Gastrocnemius medialis (tissue), 4 donors: ENCODE data around the gene SMYD3. TPM values are rescaled to one million over a fixed set of nuclear protein-coding genes. Genes with fewer than 3 reads are reported as not detected.

Source experiments
- ATAC-seq, 2 donors: fragments of 150-250 bp; one replicate each; pipeline ENCODE4 v1.9.1; 2016
- DNase-seq, 2 donors: peaks; one replicate each; pipeline ENCODE4 v3.0.0-alpha.2; 2019
- H3K27ac ChIP-seq, 4 donors: fragments of 200-600 bp; sonication (generic); 1 replicate in 1 of 4; 2 replicates in 3 of 4; pipeline ENCODE4 v1.5.1; 2016 to 2018; ENCODE audit warnings: mild to moderate bottlenecking in 2 of 4, moderate library complexity in 1 of 4
- H3K27me3 ChIP-seq, 3 donors: fragments of 200-600 bp; sonication (generic) in 2 of 3; 1 replicate in 1 of 3; 2 replicates in 2 of 3; pipeline versions ENCODE4 v1.5.1 to v1.6.0; 2016 to 2019; ENCODE audit warnings: mild to moderate bottlenecking in 1 of 3, moderate library complexity in 1 of 3
- H3K36me3 ChIP-seq, 2 donors: fragments of 200-600 bp; sonication (generic) in 1 of 2; one replicate each; pipeline ENCODE4 v1.5.1; 2017 to 2018
- H3K4me1 ChIP-seq, 2 donors: fragments of 200-600 bp; sonication (generic) in 1 of 2; one replicate each; pipeline ENCODE4 v1.5.1; 2016 to 2017; ENCODE audit warnings: mild to moderate bottlenecking in 2 of 2
- H3K4me3 ChIP-seq, 4 donors: fragments of 200-600 bp; sonication (generic) in 3 of 4; 1 replicate in 1 of 4; 2 replicates in 3 of 4; pipeline ENCODE4 v1.5.1; 2016 to 2019; ENCODE audit warnings: mild to moderate bottlenecking in 2 of 4
- H3K9me3 ChIP-seq, 3 donors: fragments of 200-600 bp; sonication (generic) in 2 of 3; 1 replicate in 1 of 3; 2 replicates in 2 of 3; pipeline ENCODE4 v1.5.1; 2016 to 2019
- CTCF ChIP-seq, 5 experiments: fragments of 450-650 bp in 3 of 5; fragments of 200-600 bp in 2 of 5; sonication (generic) in 2 of 5; IDR thresholded peaks in 4 of 5; conservative IDR thresholded peaks in 1 of 5; 1 replicate in 4 of 5; 2 replicates in 1 of 5; pipeline ENCODE4 v1.5.1; 2016 to 2019; ENCODE audit warnings: antibody characterized with exemption in 5 of 5, mild to moderate bottlenecking in 3 of 5, moderate library complexity in 3 of 5
- POLR2A ChIP-seq, 2 donors: fragments of 450-650 bp; IDR thresholded peaks; one replicate each; pipeline ENCODE4 v1.6.1; 2017; ENCODE audit warnings: antibody characterized with exemption in 2 of 2, mild to moderate bottlenecking in 2 of 2, moderate library complexity in 2 of 2
- in situ Hi-C, 4 donors: fragments of 200-750 bp; cut with MboI; loops; one replicate each; pipeline versions ENCODE4 v1.15.0 to v1.8.0; 2017; ENCODE audit warnings: low sequenced_read_pairs in 4 of 4
- intact Hi-C: fragments of 100-400 bp; cut with DNase I; formaldehyde crosslinking; loops from one replicate; pipeline ENCODE4 v1.15.1; 2023; ENCODE audit warnings: low total_unique reads
- total RNA-seq, 4 donors: library from RNA; depleted of rRNA; stranded (reverse); fragments of >200 nt; gene quantifications; one replicate each; pipeline versions ENCODE4 v1.1.0 to v1.2.3, GENCODE V29; 2016

The SMYD3 gene
- total RNA-seq, 4 donors from 2014 or later = 4.4 to 10.3 (median 6.3) TPM

- H3K27me3 ChIP-seq = no peaks in the 10 kb centered on the region
- no peak overlapping the region for H3K4me3 ChIP-seq
- H3K27ac ChIP-seq = no peak overlapping the region
- TF ChIP-seq CTCF (IDR thresholded peaks at IDR 0.05 in 4 of 5, conservative IDR thresholded peaks at IDR 0.05 in 1 of 5) = no peak
- in situ Hi-C loops = no loop called here
- no peak for ATAC-seq
- no peaks in the 10 kb centered on the region for H3K36me3 ChIP-seq
- H3K9me3 ChIP-seq = no peaks in the 10 kb centered on the region
- intact Hi-C loops = no loop called here
- no peak for DNase-seq
- no peaks in the 10 kb centered on the region for H3K4me1 ChIP-seq
Measured at GRCh38 chr1:245934409-245934808, 572.7 kb downstream of the SMYD3 start.

GRCh38 chr1:245933431-245934045 lies 573.5 kb downstream of the SMYD3 start:
- intact Hi-C loops (no loop called here), in situ Hi-C loops (no loop called here)
- Histone ChIP-seq H3K4me3 (no peak overlapping the region), H3K27ac (no peak overlapping the region), H3K4me1 (no peaks in the 10 kb centered on the region), H3K9me3 (no peaks in the 10 kb centered on the region), H3K36me3 (no peaks in the 10 kb centered on the region), H3K27me3 (no peaks in the 10 kb centered on the region)
- ATAC-seq (no peak), DNase-seq (no peak)
- TF ChIP-seq POLR2A (IDR thresholded peaks at IDR 0.05) (no peak), CTCF (IDR thresholded peaks at IDR 0.05 in 4 of 5, conservative IDR thresholded peaks at IDR 0.05 in 1 of 5) (no peak)

GRCh38 chr1:245932302-245932972 lies 574.6 kb downstream of the SMYD3 start:
- H3K36me3 ChIP-seq = no peaks in the 10 kb centered on the region
- ATAC-seq (no peak), DNase-seq (no peak)
- no peaks in the 10 kb centered on the region for H3K4me1 ChIP-seq
- no peak overlapping the region for H3K27ac ChIP-seq
- intact Hi-C loops (no loop called here), in situ Hi-C loops (no loop called here)
- no peaks in the 10 kb centered on the region for H3K9me3 ChIP-seq
- no peaks in the 10 kb centered on the region for H3K27me3 ChIP-seq
- H3K4me3 ChIP-seq = no peak overlapping the region
- TF ChIP-seq POLR2A (IDR thresholded peaks at IDR 0.05) = no peak
- no peak for TF ChIP-seq CTCF (IDR thresholded peaks at IDR 0.05 in 4 of 5, conservative IDR thresholded peaks at IDR 0.05 in 1 of 5)

DNA sequence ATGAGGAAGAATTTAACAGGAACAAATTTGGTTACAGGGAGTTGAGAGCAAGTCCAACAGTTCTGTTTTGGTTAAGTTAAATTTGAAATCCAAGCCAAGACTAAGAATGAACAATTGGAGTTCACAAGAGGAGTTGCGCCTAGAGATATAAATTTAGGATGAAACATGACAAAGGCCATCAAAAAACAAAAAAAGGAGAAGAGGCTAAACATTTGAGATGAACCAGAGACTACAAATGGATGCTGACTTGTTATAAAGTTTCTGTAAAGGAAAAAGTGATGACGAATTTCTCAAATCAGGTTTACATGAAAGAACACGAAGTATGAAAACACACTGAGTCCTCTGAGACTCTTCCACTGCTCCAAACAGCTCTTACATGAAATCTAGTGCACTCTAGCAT lies 575.6 kb downstream of the SMYD3 start:
- no peak overlapping the region for H3K4me3 ChIP-seq
- DNase-seq (no peak), ATAC-seq (no peak)
- TF ChIP-seq POLR2A (IDR thresholded peaks at IDR 0.05) (no peak), CTCF (IDR thresholded peaks at IDR 0.05 in 4 of 5, conservative IDR thresholded peaks at IDR 0.05 in 1 of 5) (no peak)
- in situ Hi-C loops = no loop called here
- no peaks in the 10 kb centered on the region for H3K9me3 ChIP-seq
- no peaks in the 10 kb centered on the region for H3K4me1 ChIP-seq
- H3K27ac ChIP-seq = no peak overlapping the region
- H3K27me3 ChIP-seq = no peaks in the 10 kb centered on the region
- H3K36me3 ChIP-seq = no peaks in the 10 kb centered on the region
- intact Hi-C loops = no loop called here
